GM12875 (cell line): ENCODE data around the gene ZBTB34.

Source experiments
- H3K4me3 ChIP-seq: one replicate; pipeline ENCODE4 v1.5.1; 2011; ENCODE audit warnings: low read depth, low read length, control low read depth
- CTCF ChIP-seq: IDR thresholded peaks from 2 replicates; pipeline ENCODE4 v1.5.1; 2011; ENCODE audit warnings: low read depth, mild to moderate bottlenecking, control low read depth, inconsistent platforms, low read length, moderate library complexity, borderline replicate concordance; ENCODE audit not compliant: insufficient read depth

The ZBTB34 gene

GRCh38 chr9:126932871-126933321 lies 72.5 kb downstream of the ZBTB34 start:
- no peak overlapping the region for H3K4me3 ChIP-seq
- no peak for TF ChIP-seq CTCF

- TF ChIP-seq CTCF = no peak
- no peak overlapping the region for H3K4me3 ChIP-seq
Measured at GRCh38 chr9:126933334-126933980, 73.0 kb downstream of the ZBTB34 start.

GRCh38 chr9:126934441-126934840 lies 74.0 kb downstream of the ZBTB34 start:
- no peak for TF ChIP-seq CTCF
- no peak overlapping the region for H3K4me3 ChIP-seq
